Measurements from ENCODE around the gene IDNK.

The IDNK gene

DNA sequence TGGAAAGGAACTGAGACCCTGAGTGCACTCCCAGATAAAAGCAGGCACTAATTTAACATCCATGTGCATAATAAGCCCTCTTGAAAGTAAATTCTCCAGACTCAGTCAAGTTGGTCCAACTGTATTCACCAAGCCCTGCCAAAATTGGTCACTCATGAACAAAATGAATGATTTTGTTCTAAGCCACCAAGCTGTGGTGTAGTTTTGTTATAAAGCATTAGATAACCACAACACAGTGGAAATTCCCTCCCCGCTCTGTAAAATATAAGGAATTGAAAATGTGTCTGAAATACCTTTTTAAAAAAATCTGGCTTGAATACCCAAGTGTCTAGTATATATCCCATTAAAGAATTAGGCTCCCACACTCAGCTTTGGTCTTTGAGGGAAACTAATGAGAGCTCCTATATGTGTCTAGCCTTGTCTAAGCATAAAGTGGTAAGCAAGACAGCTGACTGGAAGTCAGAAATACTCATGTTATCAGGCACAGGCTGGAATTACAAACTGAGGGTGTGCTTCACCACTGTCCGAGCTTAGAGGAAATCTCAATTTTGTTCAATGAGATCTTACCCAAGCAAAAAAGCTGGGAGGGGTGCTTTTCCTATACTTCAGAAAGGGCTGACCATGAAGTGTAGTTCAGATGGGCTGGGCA lies 33.2 kb downstream of the IDNK start:
- Histone ChIP-seq H3K9me3 (ENCODE audit: control extremely low read depth in 1 of 5, control insufficient read depth in 4 of 5, insufficient read depth in 2 of 5, low read depth in 1 of 5, low read length in 4 of 5) (peaks cover 0 to 2% (median 0%) of the 10 kb centered on the region in 5 experiments), H3K36me3 (ENCODE audit: control insufficient read depth in 4 of 4, insufficient read depth in 4 of 4, low read length in 3 of 4) (peaks cover 18 to 81% (median 58%) of the 10 kb centered on the region in 4 experiments), H3K4me3 (ENCODE audit: control insufficient read depth in 1 of 7, extremely low read depth in 1 of 7, insufficient read depth in 4 of 7, low read depth in 2 of 7, low read length in 6 of 7) (no peak overlapping the region), H3K27me3 (replicated peaks in 2 of 5; ENCODE audit: control insufficient read depth in 4 of 5, insufficient read depth in 5 of 5, low read length in 4 of 5) (no peaks in the 10 kb centered on the region), H3K4me1 (ENCODE audit: control extremely low read depth in 1 of 4, control insufficient read depth in 4 of 4, insufficient read depth in 4 of 4, low read length in 3 of 4) (peaks cover 0 to 7% (median 4%) of the 10 kb centered on the region in 4 experiments), H3K27ac (ENCODE audit: insufficient read depth in 1 of 2, low read depth in 1 of 2, low read length in 2 of 2, poor library complexity in 1 of 2, severe bottlenecking in 2 of 2) (no peak overlapping the region)
- 67% methylated on average over 1 of the region's 2 CpGs for WGBS (ENCODE audit: insufficient coverage)
- peak in 2 of 3 donors; percentile 42 to 45 for DNase-seq
- ChIA-PET CTCF (interaction anchor here (0.7 to 1.8 kb wide), 5 partner anchors 11 to 453 kb away, joined by 3 to 5 read pairs (median 3); no protein-coding TSS in a partner anchor), POLR2A (no interaction called here)

DNA sequence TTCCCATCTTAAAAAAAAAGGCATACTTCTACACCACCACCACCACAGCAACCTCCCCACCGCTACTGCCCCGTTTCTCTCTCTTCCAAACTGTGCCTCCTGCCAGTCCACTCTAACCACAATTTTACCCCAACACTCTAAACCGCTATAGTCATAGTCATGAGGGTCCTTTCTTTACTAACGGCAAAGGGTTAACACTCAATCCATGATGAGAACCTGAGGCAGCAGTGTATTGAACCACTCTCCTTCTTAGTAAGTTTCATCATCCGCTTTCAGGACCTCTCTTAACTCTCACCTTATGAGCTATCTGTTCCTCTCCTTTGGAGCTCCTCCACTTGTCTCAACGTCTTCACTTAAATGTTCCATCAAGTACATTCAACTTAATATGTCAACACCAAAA lies 34.0 kb downstream of the IDNK start:
- peaks cover 0 to 7% (median 4%) of the 10 kb centered on the region in 4 experiments for H3K4me1 ChIP-seq (ENCODE audit: control extremely low read depth in 1 of 4, control insufficient read depth in 4 of 4, insufficient read depth in 4 of 4, low read length in 3 of 4)
- H3K36me3 ChIP-seq (ENCODE audit: control insufficient read depth in 4 of 4, insufficient read depth in 4 of 4, low read length in 3 of 4) = peaks cover 18 to 81% (median 54%) of the 10 kb centered on the region in 4 experiments
- CTCF ChIA-PET = interaction anchor here (0.7 to 1.8 kb wide), 4 partner anchors 12 to 43 kb away, joined by 3 to 5 read pairs (median 3); no protein-coding TSS in a partner anchor
- H3K9me3 ChIP-seq (ENCODE audit: control extremely low read depth in 1 of 5, control insufficient read depth in 4 of 5, insufficient read depth in 2 of 5, low read depth in 1 of 5, low read length in 4 of 5) = peaks cover 0 to under 1% (median 0%) of the 10 kb centered on the region in 5 experiments
- 84% methylated on average over 6 of the region's 6 CpGs for WGBS (ENCODE audit: insufficient coverage)
- H3K4me3 ChIP-seq (ENCODE audit: control insufficient read depth in 1 of 7, extremely low read depth in 1 of 7, insufficient read depth in 4 of 7, low read depth in 2 of 7, low read length in 6 of 7) = no peak overlapping the region
- H3K27ac ChIP-seq (ENCODE audit: insufficient read depth in 1 of 2, low read depth in 1 of 2, low read length in 2 of 2, poor library complexity in 1 of 2, severe bottlenecking in 2 of 2) = no peak overlapping the region
- POLR2A ChIA-PET = no interaction called here
- DNase-seq = no peak
- H3K27me3 ChIP-seq (replicated peaks in 2 of 5; ENCODE audit: control insufficient read depth in 4 of 5, insufficient read depth in 5 of 5, low read length in 4 of 5) = no peaks in the 10 kb centered on the region

DNA sequence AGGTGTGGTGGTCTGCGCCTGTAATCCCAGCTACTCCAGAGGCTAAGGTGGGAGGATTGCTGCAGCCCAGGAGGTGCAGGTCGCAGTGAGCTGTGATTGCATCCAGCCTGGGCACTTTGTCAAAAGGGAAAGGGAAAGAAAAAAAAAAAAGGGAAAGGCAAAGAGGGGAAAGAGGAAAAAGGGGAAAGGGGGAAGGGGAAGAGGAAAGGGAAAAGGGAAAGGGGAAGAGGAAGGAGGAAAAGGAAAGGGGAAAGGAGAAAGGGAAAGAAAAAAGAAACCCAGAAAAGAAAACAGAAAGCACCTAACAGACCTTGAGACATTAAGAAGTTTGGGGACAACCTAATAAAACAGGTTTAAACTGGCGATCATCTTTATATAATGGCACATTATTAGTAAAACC lies 40.0 kb downstream of the IDNK start:
- Histone ChIP-seq H3K27ac (ENCODE audit: insufficient read depth in 1 of 2, low read depth in 1 of 2, low read length in 2 of 2, poor library complexity in 1 of 2, severe bottlenecking in 2 of 2) (no peak overlapping the region), H3K4me1 (ENCODE audit: control extremely low read depth in 1 of 4, control insufficient read depth in 4 of 4, insufficient read depth in 4 of 4, low read length in 3 of 4) (peaks cover 0 to 2% (median 0%) of the 10 kb centered on the region in 4 experiments), H3K27me3 (replicated peaks in 2 of 5; ENCODE audit: control insufficient read depth in 4 of 5, insufficient read depth in 5 of 5, low read length in 4 of 5) (no peaks in the 10 kb centered on the region), H3K36me3 (ENCODE audit: control insufficient read depth in 4 of 4, insufficient read depth in 4 of 4, low read length in 3 of 4) (peaks cover 20 to 76% (median 56%) of the 10 kb centered on the region in 4 experiments), H3K9me3 (ENCODE audit: control extremely low read depth in 1 of 5, control insufficient read depth in 4 of 5, insufficient read depth in 2 of 5, low read depth in 1 of 5, low read length in 4 of 5) (no peaks in the 10 kb centered on the region), H3K4me3 (ENCODE audit: control insufficient read depth in 1 of 7, extremely low read depth in 1 of 7, insufficient read depth in 4 of 7, low read depth in 2 of 7, low read length in 6 of 7) (no peak overlapping the region)
- CTCF ChIA-PET = interaction anchor here (1.3 to 2.1 kb wide), 3 partner anchors 9 to 19 kb away, joined by 3 to 7 read pairs (median 6); no protein-coding TSS in a partner anchor
- 100% methylated on average over 2 of the region's 3 CpGs for WGBS (ENCODE audit: insufficient coverage)
- POLR2A ChIA-PET = interaction anchor here (0.6 kb wide), 1 partner anchor 16 kb away, joined by 4 read pairs; no protein-coding TSS in a partner anchor
- DNase-seq = no peak

DNA sequence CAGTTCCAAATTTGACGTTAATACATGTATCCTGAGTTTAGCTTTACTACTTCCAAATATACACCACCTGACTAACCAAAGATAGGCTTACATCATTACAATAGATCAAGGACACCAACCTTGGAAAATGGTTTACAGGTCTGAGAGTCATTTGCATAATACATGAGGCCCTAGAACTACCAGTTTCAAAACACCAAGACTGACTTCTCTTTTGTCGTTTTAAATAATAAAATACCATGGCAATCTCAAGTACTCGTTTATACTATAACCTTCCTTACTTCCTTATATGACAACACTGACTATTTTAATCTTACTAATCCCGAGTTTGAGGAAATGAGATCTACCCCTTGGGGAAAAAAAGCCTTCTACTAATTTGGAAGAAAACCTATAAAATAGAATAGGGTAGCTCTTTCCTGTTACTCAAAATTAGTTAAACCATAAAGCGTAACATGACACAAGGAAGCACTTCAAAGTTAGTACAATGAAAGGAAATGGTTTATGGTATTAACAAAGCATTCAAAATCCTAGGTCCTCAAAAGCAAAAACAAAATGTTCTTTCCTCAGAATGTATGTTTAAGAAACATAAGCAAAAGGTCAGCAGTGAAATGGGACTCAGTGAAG lies 42.7 kb downstream of the IDNK start:
- H3K4me1 ChIP-seq (ENCODE audit: control extremely low read depth in 1 of 4, control insufficient read depth in 4 of 4, insufficient read depth in 4 of 4, low read length in 3 of 4) = peaks cover 0 to 2% (median 0%) of the 10 kb centered on the region in 4 experiments
- peak in 1 of 3 donors; percentile 36 for DNase-seq
- 0% methylated on average over 1 of the region's 5 CpGs for WGBS (ENCODE audit: insufficient coverage)
- H3K4me3 ChIP-seq (ENCODE audit: control insufficient read depth in 1 of 7, extremely low read depth in 1 of 7, insufficient read depth in 4 of 7, low read depth in 2 of 7, low read length in 6 of 7) = no peak overlapping the region
- ChIA-PET CTCF (interaction anchor here (1.1 to 1.9 kb wide), 5 partner anchors 12 to 43 kb away, joined by 3 to 8 read pairs (median 3); no protein-coding TSS in a partner anchor), POLR2A (no interaction called here)
- H3K27me3 ChIP-seq (replicated peaks in 2 of 5; ENCODE audit: control insufficient read depth in 4 of 5, insufficient read depth in 5 of 5, low read length in 4 of 5) = no peaks in the 10 kb centered on the region
- peak overlapping the region in 1 of 2 experiments; percentile 15 for H3K27ac ChIP-seq (ENCODE audit: insufficient read depth in 1 of 2, low read depth in 1 of 2, low read length in 2 of 2, poor library complexity in 1 of 2, severe bottlenecking in 2 of 2)
- peaks cover 27 to 65% (median 51%) of the 10 kb centered on the region in 4 experiments for H3K36me3 ChIP-seq (ENCODE audit: control insufficient read depth in 4 of 4, insufficient read depth in 4 of 4, low read length in 3 of 4)
- H3K9me3 ChIP-seq (ENCODE audit: control extremely low read depth in 1 of 5, control insufficient read depth in 4 of 5, insufficient read depth in 2 of 5, low read depth in 1 of 5, low read length in 4 of 5) = no peaks in the 10 kb centered on the region

DNA sequence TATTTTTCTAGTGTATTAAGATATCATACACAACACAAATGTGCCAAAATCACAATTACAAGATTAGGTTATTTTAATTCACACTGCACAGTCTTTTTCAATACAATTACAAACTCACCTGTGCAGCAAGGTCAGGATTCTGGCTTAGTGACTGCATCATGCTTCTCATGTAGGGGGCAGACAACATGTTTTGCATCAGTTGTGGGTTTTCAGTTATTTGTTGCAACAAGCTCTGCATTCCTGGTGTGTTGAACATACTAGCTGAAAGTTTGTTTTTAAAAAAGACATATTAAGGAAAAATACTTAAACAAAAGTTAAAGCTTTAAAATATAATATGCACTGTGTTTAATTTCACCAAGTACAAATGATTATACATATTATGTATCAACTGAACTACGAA lies 46.1 kb downstream of the IDNK start:
- H3K4me1 ChIP-seq (ENCODE audit: control extremely low read depth in 1 of 4, control insufficient read depth in 4 of 4, insufficient read depth in 4 of 4, low read length in 3 of 4) = peaks cover 0 to 2% (median 0%) of the 10 kb centered on the region in 4 experiments
- ChIA-PET CTCF (interaction anchor here (0.9 to 1.0 kb wide), 2 partner anchors 13 to 17 kb away, joined by 3 to 4 read pairs; no protein-coding TSS in a partner anchor), POLR2A (no interaction called here)
- H3K36me3 ChIP-seq (ENCODE audit: control insufficient read depth in 4 of 4, insufficient read depth in 4 of 4, low read length in 3 of 4) = peaks cover 39 to 66% (median 48%) of the 10 kb centered on the region in 4 experiments
- no peak overlapping the region for H3K4me3 ChIP-seq (ENCODE audit: control insufficient read depth in 1 of 7, extremely low read depth in 1 of 7, insufficient read depth in 4 of 7, low read depth in 2 of 7, low read length in 6 of 7)
- whole genome bisulfite sequencing (ENCODE audit: insufficient coverage) = no CpG with 5 or more reads among the region's 1 CpG
- H3K27me3 ChIP-seq (replicated peaks in 2 of 5; ENCODE audit: control insufficient read depth in 4 of 5, insufficient read depth in 5 of 5, low read length in 4 of 5) = no peaks in the 10 kb centered on the region
- H3K27ac ChIP-seq (ENCODE audit: insufficient read depth in 1 of 2, low read depth in 1 of 2, low read length in 2 of 2, poor library complexity in 1 of 2, severe bottlenecking in 2 of 2) = no peak overlapping the region
- H3K9me3 ChIP-seq (ENCODE audit: control extremely low read depth in 1 of 5, control insufficient read depth in 4 of 5, insufficient read depth in 2 of 5, low read depth in 1 of 5, low read length in 4 of 5) = no peaks in the 10 kb centered on the region
- no peak for DNase-seq

DNA sequence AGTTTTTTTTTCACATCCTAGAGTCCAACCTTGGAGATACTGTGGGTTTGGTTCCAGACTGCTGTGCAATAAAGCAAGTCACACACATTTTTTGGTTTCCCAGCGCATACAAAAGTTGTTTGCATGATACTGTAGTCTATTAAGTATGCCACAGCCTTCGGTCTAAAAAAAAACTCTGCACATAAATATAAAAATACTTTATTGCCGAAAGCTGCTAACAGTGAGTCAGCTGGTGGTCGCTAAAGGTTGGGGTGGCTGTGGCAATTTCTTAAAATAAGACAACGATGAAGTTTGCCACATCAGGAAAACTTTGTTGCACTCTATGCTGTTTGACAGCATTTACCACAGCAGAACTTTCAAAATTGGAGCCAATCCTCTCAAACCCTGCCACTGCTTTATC lies 47.4 kb downstream of the IDNK start:
- CTCF ChIA-PET = no interaction called here
- no peak overlapping the region for H3K27ac ChIP-seq (ENCODE audit: insufficient read depth in 1 of 2, low read depth in 1 of 2, low read length in 2 of 2, poor library complexity in 1 of 2, severe bottlenecking in 2 of 2)
- H3K36me3 ChIP-seq (ENCODE audit: control insufficient read depth in 4 of 4, insufficient read depth in 4 of 4, low read length in 3 of 4) = peaks cover 34 to 65% (median 44%) of the 10 kb centered on the region in 4 experiments

More for the DNA sequence above, 47.4 kb downstream of the IDNK start:
- H3K4me1 ChIP-seq (ENCODE audit: control extremely low read depth in 1 of 4, control insufficient read depth in 4 of 4, insufficient read depth in 4 of 4, low read length in 3 of 4) = peaks cover 0 to 2% (median 0%) of the 10 kb centered on the region in 4 experiments
- H3K9me3 ChIP-seq (ENCODE audit: control extremely low read depth in 1 of 5, control insufficient read depth in 4 of 5, insufficient read depth in 2 of 5, low read depth in 1 of 5, low read length in 4 of 5) = no peaks in the 10 kb centered on the region
- no peak overlapping the region for H3K4me3 ChIP-seq (ENCODE audit: control insufficient read depth in 1 of 7, extremely low read depth in 1 of 7, insufficient read depth in 4 of 7, low read depth in 2 of 7, low read length in 6 of 7)
- no peaks in the 10 kb centered on the region for H3K27me3 ChIP-seq (replicated peaks in 2 of 5; ENCODE audit: control insufficient read depth in 4 of 5, insufficient read depth in 5 of 5, low read length in 4 of 5)
- POLR2A ChIA-PET = interaction anchor here (0.7 kb wide), 1 partner anchor 30 kb away, joined by 3 read pairs; no protein-coding TSS in a partner anchor
- no peak for DNase-seq
- WGBS (ENCODE audit: insufficient coverage) = 97% methylated on average over 3 of the region's 5 CpGs
